Liver (tissue), 3 donors: ENCODE data around the gene HUNK.

ENCODE experiments used
- ATF3 ChIP-seq: IDR thresholded peaks from 2 replicates; pipeline ENCODE4 v1.6.1; 2016; ENCODE audit warnings: antibody characterized with exemption
- FOXA1 ChIP-seq: IDR thresholded peaks from 2 replicates; pipeline ENCODE4 v1.6.1; 2016; ENCODE audit warnings: antibody characterized with exemption
- NR2F2 ChIP-seq: IDR thresholded peaks from 2 replicates; pipeline ENCODE4 v1.6.1; 2016; ENCODE audit warnings: antibody characterized with exemption
- RAD21 ChIP-seq, 2 donors: IDR thresholded peaks; 2 replicates each; pipeline ENCODE4 v1.6.1; 2016; ENCODE audit warnings: antibody characterized with exemption in 2 of 2, mild to moderate bottlenecking in 2 of 2
- RXRA ChIP-seq, 2 donors: IDR thresholded peaks; 2 replicates each; pipeline ENCODE4 v1.6.1; 2017 to 2018; ENCODE audit warnings: antibody characterized with exemption in 2 of 2, mild to moderate bottlenecking in 1 of 2
- SP1 ChIP-seq: IDR thresholded peaks from 2 replicates; pipeline ENCODE4 v1.6.1; 2018; ENCODE audit warnings: antibody characterized with exemption, mild to moderate bottlenecking
- TAF1 ChIP-seq: conservative IDR thresholded peaks from 2 replicates; pipeline ENCODE4 v1.6.1; 2016; ENCODE audit warnings: antibody characterized with exemption, mild to moderate bottlenecking
- YY1 ChIP-seq: IDR thresholded peaks from 2 replicates; pipeline ENCODE4 v1.6.1; 2016; ENCODE audit warnings: antibody characterized with exemption, mild to moderate bottlenecking
- ZBTB33 ChIP-seq: IDR thresholded peaks from 2 replicates; pipeline ENCODE4 v1.6.1; 2016; ENCODE audit warnings: antibody characterized with exemption
- TF ChIP-seq, protein P1 (sequence below): fragments of 150-350 bp; IDR thresholded peaks from 2 replicates; pipeline ENCODE4 v1.5.1; 2017; ENCODE audit warnings: improper control_type of control experiment, low read depth, low read length; ENCODE audit not compliant: missing input control
- donor health status: healthy.
- donor health status: healthy.

DNA sequence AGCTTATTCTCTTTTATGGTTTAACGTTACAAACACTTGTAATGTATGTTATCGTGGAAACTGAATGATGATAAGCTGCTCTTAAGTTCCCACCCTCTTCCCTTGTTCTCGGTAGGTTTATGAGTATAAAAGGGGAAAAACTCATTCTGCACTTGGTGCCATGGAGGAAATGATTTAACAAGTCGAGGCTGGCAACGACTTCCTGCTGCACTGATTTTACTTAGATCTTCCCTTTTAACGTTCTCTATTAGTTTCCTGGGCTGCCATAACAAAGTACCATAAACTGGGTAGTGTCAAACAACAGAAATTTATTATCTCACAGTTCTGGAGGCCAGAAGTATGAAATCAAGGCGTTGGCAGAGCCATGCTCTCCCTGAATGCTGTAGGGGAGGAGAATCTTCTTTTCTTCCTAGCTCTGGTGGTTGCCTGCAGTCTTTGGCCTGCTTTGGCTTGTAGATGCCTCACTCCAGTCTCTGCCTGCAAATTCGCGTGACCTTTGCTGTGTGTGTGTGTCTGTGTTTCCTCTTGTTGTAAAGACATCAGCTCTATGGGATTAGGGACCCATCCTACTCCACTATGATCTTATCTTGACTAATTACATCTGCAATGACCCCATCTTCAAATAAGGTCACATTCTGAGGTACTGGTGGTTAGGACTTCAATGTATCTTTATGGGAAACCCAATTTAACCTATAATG is 26.3 kb downstream of the HUNK start:
- TF ChIP-seq NR2F2 (no peak), YY1 (no peak), SP1 (no peak), RAD21 (IDR thresholded peaks at IDR 0.05) (no peak), TAF1 (no peak), RXRA (IDR thresholded peaks at IDR 0.05) (no peak), ZBTB33 (no peak), FOXA1 (no peak), ATF3 (no peak)
- TF ChIP-seq, protein P1, sequence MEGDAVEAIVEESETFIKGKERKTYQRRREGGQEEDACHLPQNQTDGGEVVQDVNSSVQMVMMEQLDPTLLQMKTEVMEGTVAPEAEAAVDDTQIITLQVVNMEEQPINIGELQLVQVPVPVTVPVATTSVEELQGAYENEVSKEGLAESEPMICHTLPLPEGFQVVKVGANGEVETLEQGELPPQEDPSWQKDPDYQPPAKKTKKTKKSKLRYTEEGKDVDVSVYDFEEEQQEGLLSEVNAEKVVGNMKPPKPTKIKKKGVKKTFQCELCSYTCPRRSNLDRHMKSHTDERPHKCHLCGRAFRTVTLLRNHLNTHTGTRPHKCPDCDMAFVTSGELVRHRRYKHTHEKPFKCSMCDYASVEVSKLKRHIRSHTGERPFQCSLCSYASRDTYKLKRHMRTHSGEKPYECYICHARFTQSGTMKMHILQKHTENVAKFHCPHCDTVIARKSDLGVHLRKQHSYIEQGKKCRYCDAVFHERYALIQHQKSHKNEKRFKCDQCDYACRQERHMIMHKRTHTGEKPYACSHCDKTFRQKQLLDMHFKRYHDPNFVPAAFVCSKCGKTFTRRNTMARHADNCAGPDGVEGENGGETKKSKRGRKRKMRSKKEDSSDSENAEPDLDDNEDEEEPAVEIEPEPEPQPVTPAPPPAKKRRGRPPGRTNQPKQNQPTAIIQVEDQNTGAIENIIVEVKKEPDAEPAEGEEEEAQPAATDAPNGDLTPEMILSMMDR, result no peak
